SK-N-MC (cell line): Measurements from ENCODE around the gene SPRY1.

Source experiments
- DNase-seq: peaks from one replicate; pipeline ENCODE4 v3.0.0-alpha.2; 2011; ENCODE audit warnings: low read depth, low spot score
- H3K27ac ChIP-seq: fragments of 200-600 bp; sonication (generic); 2 replicates; pipeline ENCODE4 v1.5.1; 2016; ENCODE audit warnings: mixed run types
- H3K36me3 ChIP-seq: fragments of 200-600 bp; sonication (generic); 2 replicates; pipeline ENCODE4 v1.6.1; 2017; ENCODE audit warnings: antibody characterized with exemption, low read length, mixed read lengths; ENCODE audit not compliant: insufficient read depth
- H3K4me3 ChIP-seq: fragments of 200-600 bp; sonication (generic); 2 replicates; pipeline ENCODE4 v1.5.1; 2016
- H3K9ac ChIP-seq: fragments of 200-600 bp; sonication (generic); 2 replicates; pipeline ENCODE4 v1.8.0; 2017; ENCODE audit warnings: mixed run types, mixed read lengths; ENCODE audit not compliant: insufficient read length
- H3K9me3 ChIP-seq: fragments of 200-600 bp; sonication (generic); 2 replicates; pipeline ENCODE4 v1.6.1; 2017; ENCODE audit warnings: low read depth, mild to moderate bottlenecking, antibody characterized with exemption, low read length, moderate library complexity, mixed read lengths
- EZH2 ChIP-seq: fragments of 200-600 bp; sonication (generic); IDR thresholded peaks from one replicate; pipeline ENCODE4 v1.6.1; 2017; ENCODE audit warnings: antibody characterized with exemption
- FOXP2 ChIP-seq: optimal IDR thresholded peaks from 2 replicates; pipeline ENCODE3; 2011; ENCODE audit warnings: mild to moderate bottlenecking, moderate library complexity; ENCODE audit not compliant: insufficient read depth; ENCODE audit errors: extremely low read length, control extremely low read depth
- POLR2AphosphoS5 ChIP-seq: IDR thresholded peaks from 2 replicates; pipeline ENCODE4 v1.6.1; 2012; ENCODE audit warnings: mild to moderate bottlenecking, low read depth, low read length, borderline replicate concordance

Gene SPRY1

GRCh38 chr4:123411514-123411913, 14.9 kb downstream of the SPRY1 start:
- TF ChIP-seq FOXP2 (no peak), POLR2AphosphoS5 (no peak), EZH2 (no peak)
- H3K36me3 ChIP-seq = no peaks in the 10 kb centered on the region
- no peaks in the 10 kb centered on the region for H3K9me3 ChIP-seq
- no peak overlapping the region for H3K4me3 ChIP-seq
- H3K9ac ChIP-seq = no peak overlapping the region
- H3K27ac ChIP-seq = no peak overlapping the region
- no peak for DNase-seq

GRCh38 chr4:123412091-123412505, 15.5 kb downstream of the SPRY1 start:
- TF ChIP-seq EZH2 (no peak), POLR2AphosphoS5 (no peak), FOXP2 (no peak)
- Histone ChIP-seq H3K9me3 (no peaks in the 10 kb centered on the region), H3K27ac (no peak overlapping the region), H3K36me3 (no peaks in the 10 kb centered on the region), H3K9ac (no peak overlapping the region), H3K4me3 (no peak overlapping the region)
- DNase-seq = no peak

GRCh38 chr4:123412700-123413512, 16.3 kb downstream of the SPRY1 start:
- no peaks in the 10 kb centered on the region for H3K36me3 ChIP-seq
- DNase-seq = no peak
- no peak for TF ChIP-seq FOXP2
- TF ChIP-seq POLR2AphosphoS5 = no peak
- TF ChIP-seq EZH2 = no peak
- H3K27ac ChIP-seq = no peak overlapping the region
- no peak overlapping the region for H3K4me3 ChIP-seq
- no peak overlapping the region for H3K9ac ChIP-seq
- H3K9me3 ChIP-seq = no peaks in the 10 kb centered on the region

GRCh38 chr4:123415576-123415975, 19.0 kb downstream of the SPRY1 start:
- Histone ChIP-seq H3K9me3 (no peaks in the 10 kb centered on the region), H3K36me3 (no peaks in the 10 kb centered on the region), H3K9ac (no peak overlapping the region), H3K4me3 (no peak overlapping the region), H3K27ac (no peak overlapping the region)
- DNase-seq = no peak
- TF ChIP-seq EZH2 (no peak), FOXP2 (no peak), POLR2AphosphoS5 (no peak)

GRCh38 chr4:123415977-123416376, 19.4 kb downstream of the SPRY1 start:
- DNase-seq = no peak
- TF ChIP-seq POLR2AphosphoS5 (no peak), FOXP2 (no peak), EZH2 (no peak)
- Histone ChIP-seq H3K27ac (no peak overlapping the region), H3K36me3 (no peaks in the 10 kb centered on the region), H3K4me3 (no peak overlapping the region), H3K9ac (no peak overlapping the region), H3K9me3 (no peaks in the 10 kb centered on the region)

- Histone ChIP-seq H3K9ac (no peak overlapping the region), H3K27ac (no peak overlapping the region), H3K36me3 (no peaks in the 10 kb centered on the region), H3K9me3 (no peaks in the 10 kb centered on the region), H3K4me3 (no peak overlapping the region)
- DNase-seq = no peak
- TF ChIP-seq EZH2 (no peak), FOXP2 (no peak), POLR2AphosphoS5 (no peak)
Measured at GRCh38 chr4:123417813-123418212, 21.2 kb downstream of the SPRY1 start.

GRCh38 chr4:123418351-123418931, 21.8 kb downstream of the SPRY1 start:
- Histone ChIP-seq H3K4me3 (0 out of 2 replicates have a peak overlapping the region, but pooled peaks have one; percentile 29), H3K9ac (no peak overlapping the region), H3K36me3 (no peaks in the 10 kb centered on the region), H3K9me3 (no peaks in the 10 kb centered on the region), H3K27ac (no peak overlapping the region)
- DNase-seq = peak; percentile 30
- TF ChIP-seq POLR2AphosphoS5 (no peak), FOXP2 (no peak), EZH2 (no peak)

GRCh38 chr4:123419885-123420755, 23.5 kb downstream of the SPRY1 start:
- H3K36me3 ChIP-seq = no peaks in the 10 kb centered on the region
- H3K9ac ChIP-seq = no peak overlapping the region
- TF ChIP-seq EZH2 (no peak), FOXP2 (no peak), POLR2AphosphoS5 (no peak)
- no peak for DNase-seq
- no peak overlapping the region for H3K4me3 ChIP-seq
- no peaks in the 10 kb centered on the region for H3K9me3 ChIP-seq
- H3K27ac ChIP-seq = no peak overlapping the region
